Smooth muscle cell (in vitro differentiated cells): ENCODE measurements around the gene PINK1. TPM values are rescaled to one million over a fixed set of nuclear protein-coding genes. Genes with fewer than 3 reads are reported as not detected.

ENCODE experiments used
- DNase-seq: peaks from one replicate; lab custom pipeline; 2025; ENCODE audit not compliant: unreplicated experiment; lab: John Stamatoyannopoulos, UW
- H2AFZ ChIP-seq: fragments of 200-600 bp; sonication (generic); 2 replicates; pipeline ENCODE4 v1.6.0; 2016; ENCODE audit warnings: antibody characterized with exemption, low read depth, mild to moderate bottlenecking
- H3F3A ChIP-seq: fragments of 200-600 bp; sonication (generic); 2 replicates; pipeline ENCODE4 v1.6.0; 2017; ENCODE audit warnings: antibody characterized with exemption, low read depth
- H3K27ac ChIP-seq: fragments of 200-600 bp; sonication (generic); 2 replicates; pipeline ENCODE4 v1.5.1; 2016; ENCODE audit warnings: low read depth, mild to moderate bottlenecking
- H3K27me3 ChIP-seq: fragments of 200-600 bp; sonication (generic); 2 replicates; pipeline ENCODE4 v1.6.1; 2016; ENCODE audit warnings: low read depth, mild to moderate bottlenecking
- H3K36me3 ChIP-seq: fragments of 200-600 bp; sonication (generic); 2 replicates; pipeline ENCODE4 v1.5.1; 2016; ENCODE audit warnings: low read depth
- H3K4me1 ChIP-seq: fragments of 200-600 bp; sonication (generic); 2 replicates; pipeline ENCODE4 v1.5.1; 2016; ENCODE audit warnings: low read depth
- H3K4me2 ChIP-seq: fragments of 200-600 bp; sonication (generic); 2 replicates; pipeline ENCODE4 v1.6.0; 2016; ENCODE audit warnings: mild to moderate bottlenecking
- H3K4me3 ChIP-seq: fragments of 200-600 bp; sonication (generic); 2 replicates; pipeline ENCODE4 v1.5.1; 2016; ENCODE audit warnings: mild to moderate bottlenecking
- H3K79me2 ChIP-seq: fragments of 200-600 bp; sonication (generic); 2 replicates; pipeline ENCODE4 v1.6.0; 2016; ENCODE audit warnings: low read depth, mild to moderate bottlenecking
- H3K9ac ChIP-seq: fragments of 200-600 bp; sonication (generic); 2 replicates; pipeline ENCODE4 v1.6.0; 2016; ENCODE audit warnings: low read depth
- H3K9me3 ChIP-seq: fragments of 200-600 bp; sonication (generic); replicated peaks from 2 replicates; pipeline ENCODE4 v1.5.1; 2016; ENCODE audit warnings: low read depth
- H4K20me1 ChIP-seq: fragments of 200-600 bp; sonication (generic); 2 replicates; pipeline ENCODE4 v1.6.0; 2016; ENCODE audit warnings: low read depth
- WGBS: methylation state at CpG from one replicate; pipeline ENCODE4 v1.1.7; 2016; ENCODE audit warnings: low lambda C conversion rate; 5-methylcytosine and 5-hydroxymethylcytosine counted together
- polyA plus RNA-seq: library from polyadenylated mRNA; unstranded; fragments of >200 nt; fragmentation: Nextera tagmentation; extraction: Ambion mirVana; gene quantifications from 2 replicates; pipeline ENCODE4 v1.2.1, GENCODE V29; 2016
- total RNA-seq: library from RNA; depleted of rRNA; stranded (reverse); fragments of >200 nt; gene quantifications from 2 replicates; pipeline ENCODE4 v1.2.3, GENCODE V29; 2014
- TF ChIP-seq, protein P1 (sequence below): fragments of 200-600 bp; sonication (generic); IDR thresholded peaks from 2 replicates; pipeline ENCODE4 v1.5.1; 2017; ENCODE audit warnings: borderline replicate concordance, mild to moderate bottlenecking, antibody characterized with exemption; ENCODE audit not compliant: insufficient read depth, poor library complexity, severe bottlenecking

PINK1 gene
- total and polyA plus RNA-seq, 2 experiments from 2014 or later = 28.8 to 63.3 TPM

GRCh38 chr1:20683614-20684013, 50.4 kb downstream of the PINK1 start:
- H3K79me2 ChIP-seq = no peaks in the 10 kb centered on the region
- no peaks in the 10 kb centered on the region for H3K27me3 ChIP-seq
- H3K27ac ChIP-seq = no peak overlapping the region
- H3K4me2 ChIP-seq = no peak overlapping the region
- H3K9ac ChIP-seq = no peak overlapping the region
- H3K9me3 ChIP-seq = no peaks in the 10 kb centered on the region
- TF ChIP-seq, protein P1, sequence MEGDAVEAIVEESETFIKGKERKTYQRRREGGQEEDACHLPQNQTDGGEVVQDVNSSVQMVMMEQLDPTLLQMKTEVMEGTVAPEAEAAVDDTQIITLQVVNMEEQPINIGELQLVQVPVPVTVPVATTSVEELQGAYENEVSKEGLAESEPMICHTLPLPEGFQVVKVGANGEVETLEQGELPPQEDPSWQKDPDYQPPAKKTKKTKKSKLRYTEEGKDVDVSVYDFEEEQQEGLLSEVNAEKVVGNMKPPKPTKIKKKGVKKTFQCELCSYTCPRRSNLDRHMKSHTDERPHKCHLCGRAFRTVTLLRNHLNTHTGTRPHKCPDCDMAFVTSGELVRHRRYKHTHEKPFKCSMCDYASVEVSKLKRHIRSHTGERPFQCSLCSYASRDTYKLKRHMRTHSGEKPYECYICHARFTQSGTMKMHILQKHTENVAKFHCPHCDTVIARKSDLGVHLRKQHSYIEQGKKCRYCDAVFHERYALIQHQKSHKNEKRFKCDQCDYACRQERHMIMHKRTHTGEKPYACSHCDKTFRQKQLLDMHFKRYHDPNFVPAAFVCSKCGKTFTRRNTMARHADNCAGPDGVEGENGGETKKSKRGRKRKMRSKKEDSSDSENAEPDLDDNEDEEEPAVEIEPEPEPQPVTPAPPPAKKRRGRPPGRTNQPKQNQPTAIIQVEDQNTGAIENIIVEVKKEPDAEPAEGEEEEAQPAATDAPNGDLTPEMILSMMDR = no peak
- no peaks in the 10 kb centered on the region for H3K4me1 ChIP-seq
- H4K20me1 ChIP-seq = no peaks in the 10 kb centered on the region
- 95% methylated on average over 10 of the region's 10 CpGs for WGBS
- H3K4me3 ChIP-seq = no peak overlapping the region
- H2AFZ ChIP-seq = no peak overlapping the region
- no peaks in the 10 kb centered on the region for H3K36me3 ChIP-seq
- H3F3A ChIP-seq = no peaks in the 10 kb centered on the region
- DNase-seq = no peak

DNA sequence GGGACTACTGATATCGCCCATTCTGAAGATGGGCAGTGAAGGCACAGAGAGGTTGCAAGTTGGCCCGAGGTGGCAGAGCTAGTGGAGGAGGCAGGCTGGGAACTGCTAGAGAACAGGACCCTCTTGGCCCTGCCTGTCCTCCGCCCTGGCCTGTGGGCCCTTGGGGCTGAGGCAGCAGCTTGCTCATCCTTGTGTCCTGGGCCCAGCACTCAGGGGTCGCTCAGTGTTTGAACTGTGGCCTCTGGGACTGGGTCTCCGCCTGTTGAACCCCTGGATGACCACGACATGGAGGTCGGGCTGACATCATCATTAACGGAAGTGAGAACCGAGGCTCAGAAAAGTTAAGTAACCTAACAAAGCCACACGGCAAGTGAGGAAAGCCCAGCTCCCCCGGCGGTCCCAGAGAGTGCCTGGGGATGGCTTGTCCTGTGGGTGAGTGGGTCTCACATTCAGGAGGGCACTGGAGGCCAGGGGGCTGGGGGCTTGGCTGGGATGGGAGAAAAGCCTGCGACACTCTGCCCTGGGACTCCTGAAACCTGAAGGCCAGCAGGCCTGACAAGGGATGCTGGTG, 50.9 kb downstream of the PINK1 start:
- Histone ChIP-seq H3K9me3 (no peaks in the 10 kb centered on the region), H4K20me1 (no peaks in the 10 kb centered on the region), H3K27me3 (no peaks in the 10 kb centered on the region), H3K79me2 (no peaks in the 10 kb centered on the region), H3K9ac (no peak overlapping the region), H3K4me3 (no peak overlapping the region), H3K4me2 (no peak overlapping the region), H3K4me1 (no peaks in the 10 kb centered on the region), H3F3A (no peaks in the 10 kb centered on the region), H3K27ac (no peak overlapping the region), H3K36me3 (no peaks in the 10 kb centered on the region), H2AFZ (no peak overlapping the region)
- TF ChIP-seq, protein P1 = no peak
- DNase-seq = no peak
- whole genome bisulfite sequencing = 91% methylated on average over 13 of the region's 13 CpGs

GRCh38 chr1:20684651-20685050, 51.4 kb downstream of the PINK1 start:
- no peaks in the 10 kb centered on the region for H3K79me2 ChIP-seq
- TF ChIP-seq, protein P1 = no peak
- no peak overlapping the region for H2AFZ ChIP-seq
- no peaks in the 10 kb centered on the region for H4K20me1 ChIP-seq
- H3K27me3 ChIP-seq = no peaks in the 10 kb centered on the region
- no peak overlapping the region for H3K9ac ChIP-seq
- H3K4me1 ChIP-seq = no peaks in the 10 kb centered on the region
- no peaks in the 10 kb centered on the region for H3K9me3 ChIP-seq
- H3K4me2 ChIP-seq = no peak overlapping the region
- 95% methylated on average over 14 of the region's 14 CpGs for WGBS
- H3F3A ChIP-seq = no peaks in the 10 kb centered on the region
- no peaks in the 10 kb centered on the region for H3K36me3 ChIP-seq
- no peak overlapping the region for H3K27ac ChIP-seq
- no peak for DNase-seq
- H3K4me3 ChIP-seq = no peak overlapping the region

DNA sequence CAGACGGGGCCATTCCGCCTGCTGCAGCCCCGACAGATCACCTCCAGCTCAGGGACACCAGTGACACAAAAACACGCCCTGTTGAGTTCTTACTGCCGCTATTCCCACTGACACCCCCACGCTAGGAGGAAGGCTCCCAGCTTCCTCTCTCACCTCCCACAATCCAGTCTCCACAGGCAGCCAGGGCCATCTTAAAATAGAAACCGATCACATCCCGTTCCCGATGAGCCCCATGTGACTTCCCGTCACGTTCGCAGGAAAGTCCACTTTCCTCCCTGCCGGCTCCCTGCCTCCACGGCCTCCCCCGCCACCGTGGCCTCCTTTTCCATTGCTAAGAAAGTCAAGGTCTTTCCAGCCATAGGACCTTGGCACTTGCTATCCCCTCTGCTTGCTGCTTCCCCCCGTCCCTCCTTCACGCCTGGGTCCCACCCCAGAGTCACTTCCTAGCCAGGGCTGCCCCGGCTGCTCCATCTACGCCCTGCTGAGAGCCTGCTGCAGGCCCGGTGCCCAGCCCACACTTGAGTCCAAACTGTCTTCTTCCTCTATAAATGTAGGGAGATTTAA, 51.9 kb downstream of the PINK1 start:
- Histone ChIP-seq H3F3A (no peaks in the 10 kb centered on the region), H2AFZ (no peak overlapping the region), H3K36me3 (no peaks in the 10 kb centered on the region), H3K4me2 (no peak overlapping the region), H3K27ac (no peak overlapping the region), H3K27me3 (no peaks in the 10 kb centered on the region), H3K4me3 (no peak overlapping the region), H3K4me1 (no peaks in the 10 kb centered on the region), H3K79me2 (no peaks in the 10 kb centered on the region), H3K9me3 (no peaks in the 10 kb centered on the region), H4K20me1 (no peaks in the 10 kb centered on the region), H3K9ac (no peak overlapping the region)
- no peak for DNase-seq
- TF ChIP-seq, protein P1 = no peak
- WGBS = 89% methylated on average over 21 of the region's 21 CpGs
